Measurements from ENCODE around the gene OPTN.
"Not testable (repeated sequence)": the region's sequence is repeated elsewhere in the genome, so short reads cannot be mapped to it uniquely, and the experiment has no call there.

The OPTN gene

GRCh38 chr10:13091801-13092200, 8.2 kb upstream of the OPTN start:
- no peak for DNase-seq

- no peak for DNase-seq
Measured at GRCh38 chr10:13092291-13093102, 7.5 kb upstream of the OPTN start.

GRCh38 chr10:13094082-13094481, 5.9 kb upstream of the OPTN start:
- DNase-seq = not testable (repeated sequence)

DNA sequence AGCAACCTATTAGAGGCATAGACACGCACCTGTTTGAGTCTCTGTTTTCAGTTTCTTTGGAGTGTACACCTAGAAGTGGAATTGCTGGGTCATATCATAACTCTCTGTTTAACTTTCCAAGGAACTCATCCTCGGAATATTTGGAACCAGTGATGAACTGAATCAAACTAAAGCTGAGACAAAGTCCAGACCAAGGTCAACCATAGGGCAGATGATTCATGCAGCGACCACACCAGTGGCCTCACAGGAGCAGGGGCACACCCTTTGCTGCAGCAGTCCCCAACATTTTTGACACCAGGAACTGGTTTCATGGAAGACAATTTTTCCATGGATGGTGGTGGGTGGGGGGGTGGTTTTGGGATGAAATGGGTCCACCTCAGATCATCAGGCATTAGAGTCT, 4.9 kb upstream of the OPTN start:
- no peak for DNase-seq

DNA sequence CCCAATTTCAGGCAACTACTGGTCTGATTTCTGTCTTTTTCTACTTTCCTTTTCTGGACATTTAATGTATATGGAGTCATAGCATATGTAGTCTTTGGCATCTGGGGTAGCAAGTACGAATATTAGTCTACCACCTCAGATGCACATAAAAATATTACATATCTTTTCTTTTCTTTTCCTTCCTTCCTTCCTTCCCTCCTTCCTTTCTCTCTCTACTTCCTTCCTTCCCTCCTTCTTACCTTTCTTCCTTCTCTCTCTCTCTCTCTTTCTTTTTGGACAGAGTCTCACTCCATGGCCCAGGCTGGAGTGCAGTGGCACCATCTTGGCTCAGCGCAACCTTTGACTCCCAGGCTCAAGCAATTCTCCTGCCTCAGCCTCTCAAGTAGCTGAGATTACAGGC, 4.0 kb upstream of the OPTN start:
- DNase-seq = no peak

- peak; percentile 19 to 57 for DNase-seq
Measured at GRCh38 chr10:13099144-13099665, 758 bp upstream of the OPTN start.

GRCh38 chr10:13100349-13101294, 659 bp downstream of the OPTN start:
- DNase-seq = no peak

DNA sequence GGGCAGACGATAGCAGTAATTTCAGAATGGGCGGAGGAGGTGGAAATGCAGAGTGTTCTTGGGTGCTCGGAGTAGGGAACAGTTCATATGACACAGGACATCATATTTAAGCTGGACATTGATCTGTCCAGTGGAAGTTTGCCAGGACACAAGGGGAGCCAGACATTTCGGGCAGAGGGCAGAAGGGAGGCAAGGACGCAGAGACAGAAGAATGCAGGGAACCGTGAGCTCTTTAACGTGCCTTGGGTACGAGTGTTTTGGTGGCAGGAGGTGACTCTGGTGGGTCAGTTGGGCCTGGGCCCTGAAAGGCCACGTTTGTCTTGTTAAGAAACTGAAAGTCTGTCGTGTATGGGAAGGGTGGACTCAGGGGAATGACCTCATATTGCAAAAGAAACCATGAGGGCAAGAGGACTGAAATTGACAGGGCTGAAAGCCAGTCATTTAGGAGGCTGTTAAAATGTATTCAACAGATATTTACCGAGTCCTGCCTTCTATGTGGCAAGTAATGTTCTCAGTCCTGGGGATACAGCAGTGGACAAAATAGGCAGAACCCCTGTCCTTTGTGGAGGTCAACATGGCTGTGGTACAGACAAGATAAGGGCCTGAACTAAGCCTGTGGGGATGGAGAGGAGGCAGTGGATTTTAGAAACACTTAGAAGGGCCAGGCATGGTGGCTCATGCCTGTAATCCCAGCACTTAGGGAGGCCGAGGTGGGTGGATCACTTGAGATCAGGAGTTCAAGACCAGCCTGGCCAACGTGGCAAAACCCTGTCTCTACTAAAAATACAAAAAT, 2.2 kb downstream of the OPTN start:
- DNase-seq = no peak

- DNase-seq = no peak
Measured at GRCh38 chr10:13103554-13103953, 3.6 kb downstream of the OPTN start.

DNA sequence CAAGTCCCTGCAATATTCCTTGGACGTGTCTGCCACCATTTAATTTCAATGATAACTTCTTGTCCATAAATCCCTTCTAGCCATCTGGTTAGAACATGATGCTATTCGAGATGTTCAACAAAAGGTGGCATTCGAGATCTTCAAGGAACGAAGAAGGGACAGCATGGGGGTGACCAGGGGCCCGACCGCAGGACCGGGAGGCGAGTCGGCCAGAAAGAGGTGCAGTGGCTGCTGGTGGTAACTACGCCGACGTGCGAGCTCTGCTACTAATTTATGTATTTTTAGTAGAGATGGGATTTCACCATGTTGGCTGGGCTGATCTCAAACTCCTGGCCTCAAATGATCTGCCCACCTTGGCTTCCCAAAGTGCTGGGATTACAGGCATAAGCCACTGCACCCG, 4.7 kb downstream of the OPTN start:
- no peak for DNase-seq

GRCh38 chr10:13105184-13105583, 5.2 kb downstream of the OPTN start:
- no peak for DNase-seq

- DNase-seq = no peak
Measured at GRCh38 chr10:13106387-13107045, 6.6 kb downstream of the OPTN start.

DNA sequence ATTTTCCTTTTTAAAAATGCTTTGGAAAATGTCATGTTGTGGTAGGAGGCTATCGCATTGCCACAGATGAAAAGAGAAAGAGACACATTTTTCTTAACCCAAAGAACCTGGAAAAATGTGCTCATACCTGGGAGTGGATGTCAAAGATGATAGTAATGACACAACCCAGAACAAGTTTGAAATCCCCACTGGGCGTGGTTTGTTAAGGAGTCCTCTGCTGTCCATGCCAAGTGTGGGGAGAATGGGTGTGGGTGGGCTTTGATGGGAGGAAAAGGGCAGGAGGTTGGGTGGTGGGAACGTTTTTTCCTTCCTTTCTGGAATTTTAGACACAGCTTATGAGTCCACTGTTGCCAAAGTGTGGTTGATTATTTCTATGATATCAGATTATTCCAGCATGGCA, 10.9 kb downstream of the OPTN start:
- DNase-seq = no peak

DNA sequence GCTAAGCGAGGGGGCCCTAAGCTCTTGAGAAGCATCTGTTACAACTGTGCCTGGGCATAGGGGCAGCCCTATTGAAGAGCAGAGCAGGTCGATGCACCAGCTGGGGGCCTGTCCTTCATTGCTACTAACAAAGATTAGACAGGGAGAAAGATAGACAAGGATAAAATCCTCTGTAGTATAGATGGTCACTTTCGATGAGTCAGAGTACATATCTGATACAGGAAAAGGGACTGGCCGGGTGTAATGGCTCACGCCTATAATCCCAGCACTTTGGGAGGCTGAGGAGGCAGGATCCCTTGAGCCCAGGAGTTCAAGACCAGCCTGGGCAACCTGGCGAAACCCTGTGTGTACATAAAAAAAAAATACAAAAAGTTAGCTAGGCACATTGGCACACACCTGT, 13.6 kb downstream of the OPTN start:
- DNase-seq = no peak

DNA sequence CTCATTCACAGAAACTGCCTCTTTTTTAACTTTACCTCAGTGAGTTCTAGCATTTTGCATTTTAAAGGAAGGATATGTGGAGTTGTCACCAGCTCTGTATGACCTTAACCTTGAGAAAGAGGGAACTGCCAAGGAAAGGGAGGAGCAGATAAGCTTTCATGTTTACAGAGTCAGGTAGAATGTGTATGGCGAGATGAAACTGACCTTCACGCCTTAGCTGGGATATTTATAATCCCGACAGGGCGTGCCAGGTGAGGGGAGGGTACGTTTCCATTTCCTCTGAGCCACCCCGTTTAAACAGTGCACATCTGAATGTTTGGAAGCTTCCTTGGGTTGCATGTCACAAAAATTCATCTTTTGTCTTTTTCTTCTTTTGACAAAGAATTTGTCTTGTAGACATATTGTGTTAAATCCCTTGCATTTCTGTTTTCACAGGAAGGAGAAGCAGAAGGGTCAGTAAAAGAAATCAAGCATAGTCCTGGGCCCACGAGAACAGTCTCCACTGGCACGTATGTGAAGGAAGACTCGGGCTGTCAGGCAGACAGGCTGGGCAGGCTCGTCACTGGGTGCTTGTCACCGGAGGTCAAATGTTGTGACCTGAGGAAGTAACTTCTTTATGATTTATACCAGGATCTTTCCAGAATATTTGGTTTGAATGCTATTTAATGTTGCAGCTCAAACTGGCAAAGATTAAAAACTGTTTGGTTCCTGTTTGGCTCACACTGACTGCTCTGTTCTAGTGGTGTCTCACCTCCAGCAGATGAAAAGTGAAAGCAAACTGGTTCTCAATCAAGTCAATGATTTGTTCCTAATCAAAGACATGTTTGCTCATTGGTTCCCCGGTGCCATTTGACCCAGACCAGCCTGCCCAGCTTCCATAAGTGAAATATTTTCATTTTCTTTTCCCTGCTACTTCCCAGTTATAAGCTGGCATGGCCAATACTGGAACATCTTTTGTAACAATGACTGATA, 16.2 kb downstream of the OPTN start:
- DNase-seq = no peak

DNA sequence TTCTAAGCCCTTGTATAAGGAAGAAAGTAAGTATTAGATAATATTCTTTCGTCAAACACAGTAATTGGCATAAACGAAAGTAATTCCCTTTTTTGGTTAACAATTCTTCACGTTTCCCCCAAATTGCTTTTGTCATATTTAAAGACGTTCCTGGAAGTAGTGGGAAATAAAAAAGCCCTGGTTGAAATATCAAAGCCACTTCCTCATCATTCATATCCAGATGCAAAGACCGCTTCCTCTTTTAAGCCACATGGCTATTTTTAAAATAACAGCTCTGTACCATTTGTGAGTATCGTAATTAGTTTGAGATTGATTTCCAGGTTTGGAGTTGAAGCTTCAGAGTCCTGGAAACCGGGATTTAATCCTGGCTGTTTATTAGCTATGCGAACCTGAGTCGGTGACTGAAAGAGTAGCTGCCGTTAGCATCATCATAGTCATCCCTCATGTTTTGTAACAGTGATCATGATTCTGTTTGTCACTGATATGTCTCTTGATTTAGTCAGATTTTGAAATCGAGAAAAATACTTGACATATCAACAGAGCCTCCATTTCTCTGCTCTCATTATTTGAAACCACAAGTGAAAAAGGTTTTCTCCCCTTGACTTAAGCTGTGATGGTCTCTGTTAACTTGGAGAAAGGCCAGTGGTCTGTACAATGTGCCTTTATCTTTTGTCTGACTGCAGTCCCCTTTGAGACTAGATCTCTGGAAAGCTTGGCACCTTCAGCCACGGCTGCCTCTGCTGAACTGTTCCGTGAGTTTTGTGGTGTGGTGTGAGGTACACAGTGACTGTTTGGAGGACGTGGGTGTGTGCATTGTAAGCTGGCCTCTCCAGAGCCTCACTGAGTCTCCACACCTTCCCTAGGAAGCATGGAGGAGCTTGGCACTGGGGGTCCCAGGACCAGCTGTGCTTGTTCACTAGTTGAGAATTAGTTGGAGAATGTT, 18.1 kb downstream of the OPTN start:
- DNase-seq = no peak

DNA sequence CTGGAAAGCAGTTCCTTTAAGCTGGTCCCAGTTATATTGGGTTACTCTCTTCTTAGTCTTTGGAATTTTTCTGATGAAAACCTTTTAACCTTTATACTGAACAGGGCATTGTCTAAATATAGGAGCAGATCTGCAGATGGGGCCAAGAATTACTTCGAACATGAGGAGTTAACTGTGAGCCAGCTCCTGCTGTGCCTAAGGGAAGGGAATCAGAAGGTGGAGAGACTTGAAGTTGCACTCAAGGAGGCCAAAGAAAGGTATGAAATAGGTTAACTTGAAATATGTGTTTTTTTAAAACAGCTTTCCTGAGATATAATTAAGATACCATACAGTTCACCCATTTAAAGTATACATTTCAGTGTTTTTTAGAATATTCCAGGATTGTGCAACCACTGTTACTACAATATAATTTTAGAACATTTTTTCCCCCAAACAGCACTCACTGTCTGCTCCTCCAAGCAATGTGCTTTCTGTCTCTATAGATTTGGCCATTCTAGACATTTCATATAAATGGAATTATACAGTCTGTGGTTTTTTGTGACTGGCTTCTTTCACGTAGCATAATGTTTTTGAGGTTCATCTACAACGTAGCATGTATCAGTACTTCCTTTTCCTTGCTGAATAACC, 18.9 kb downstream of the OPTN start:
- no peak for DNase-seq

- no peak for DNase-seq
Measured at GRCh38 chr10:13120786-13121499, 21.0 kb downstream of the OPTN start.

DNA sequence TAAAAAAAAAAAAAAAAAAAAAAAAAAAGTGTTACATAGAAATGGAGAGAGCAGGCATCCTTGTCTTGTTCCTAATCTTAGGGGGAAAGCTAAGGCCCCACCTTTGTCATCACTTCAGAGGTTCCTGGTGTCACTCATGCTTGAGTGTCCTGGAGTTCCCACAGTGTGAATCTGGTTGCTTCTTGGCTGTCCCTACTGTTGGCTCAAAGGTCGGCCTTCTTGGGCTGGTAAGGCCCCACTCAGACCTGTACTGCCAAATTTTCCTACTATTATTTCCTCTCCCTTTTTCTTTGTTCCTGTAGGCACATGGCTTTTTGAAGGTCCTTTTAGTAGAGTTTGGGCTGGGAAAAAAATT, 21.5 kb downstream of the OPTN start:
- no peak for DNase-seq

Measured in NCI-H2081 (cell line).